ENCODE results near the gene DGKH.

DNA sequence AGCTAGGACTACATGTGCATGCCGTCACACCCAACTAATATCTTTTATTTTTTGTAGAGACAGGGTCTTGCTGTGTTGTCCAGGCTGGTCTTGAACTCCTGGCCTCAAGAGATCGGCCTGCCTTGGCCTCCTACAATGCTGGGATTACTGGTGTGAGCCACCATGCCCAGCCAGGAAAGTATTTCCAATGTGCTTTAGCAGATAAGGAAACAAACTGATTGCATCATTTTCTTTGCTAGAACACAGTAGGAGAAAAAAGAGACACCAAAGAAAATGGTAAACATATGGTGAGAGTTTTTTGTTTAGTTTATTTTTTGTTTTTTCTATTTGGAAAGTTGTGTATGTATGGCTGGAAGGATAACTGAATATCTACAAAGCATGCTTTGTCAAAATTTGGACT is 176.6 kb downstream of the DGKH start:
- TF ChIP-seq, protein P1, sequence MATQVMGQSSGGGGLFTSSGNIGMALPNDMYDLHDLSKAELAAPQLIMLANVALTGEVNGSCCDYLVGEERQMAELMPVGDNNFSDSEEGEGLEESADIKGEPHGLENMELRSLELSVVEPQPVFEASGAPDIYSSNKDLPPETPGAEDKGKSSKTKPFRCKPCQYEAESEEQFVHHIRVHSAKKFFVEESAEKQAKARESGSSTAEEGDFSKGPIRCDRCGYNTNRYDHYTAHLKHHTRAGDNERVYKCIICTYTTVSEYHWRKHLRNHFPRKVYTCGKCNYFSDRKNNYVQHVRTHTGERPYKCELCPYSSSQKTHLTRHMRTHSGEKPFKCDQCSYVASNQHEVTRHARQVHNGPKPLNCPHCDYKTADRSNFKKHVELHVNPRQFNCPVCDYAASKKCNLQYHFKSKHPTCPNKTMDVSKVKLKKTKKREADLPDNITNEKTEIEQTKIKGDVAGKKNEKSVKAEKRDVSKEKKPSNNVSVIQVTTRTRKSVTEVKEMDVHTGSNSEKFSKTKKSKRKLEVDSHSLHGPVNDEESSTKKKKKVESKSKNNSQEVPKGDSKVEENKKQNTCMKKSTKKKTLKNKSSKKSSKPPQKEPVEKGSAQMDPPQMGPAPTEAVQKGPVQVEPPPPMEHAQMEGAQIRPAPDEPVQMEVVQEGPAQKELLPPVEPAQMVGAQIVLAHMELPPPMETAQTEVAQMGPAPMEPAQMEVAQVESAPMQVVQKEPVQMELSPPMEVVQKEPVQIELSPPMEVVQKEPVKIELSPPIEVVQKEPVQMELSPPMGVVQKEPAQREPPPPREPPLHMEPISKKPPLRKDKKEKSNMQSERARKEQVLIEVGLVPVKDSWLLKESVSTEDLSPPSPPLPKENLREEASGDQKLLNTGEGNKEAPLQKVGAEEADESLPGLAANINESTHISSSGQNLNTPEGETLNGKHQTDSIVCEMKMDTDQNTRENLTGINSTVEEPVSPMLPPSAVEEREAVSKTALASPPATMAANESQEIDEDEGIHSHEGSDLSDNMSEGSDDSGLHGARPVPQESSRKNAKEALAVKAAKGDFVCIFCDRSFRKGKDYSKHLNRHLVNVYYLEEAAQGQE (IDR thresholded peaks at IDR 0.05; ENCODE audit: borderline replicate concordance), result no peak
- TF ChIP-seq, protein P1 (CRISPR knock-in tag; IDR thresholded peaks at IDR 0.05; ENCODE audit: low read depth), result no peak
- TF ChIP-seq NR2C1 (IDR thresholded peaks at IDR 0.05) (no peak), NR2C1 (tag; IDR thresholded peaks at IDR 0.05) (no peak), ZBTB7A (IDR thresholded peaks at IDR 0.05; ENCODE audit: borderline replicate concordance, control insufficient read depth, low read depth, low read length) (no peak), PML (IDR thresholded peaks at IDR 0.05; ENCODE audit: low read length) (no peak)
- TF ChIP-seq, protein P2, sequence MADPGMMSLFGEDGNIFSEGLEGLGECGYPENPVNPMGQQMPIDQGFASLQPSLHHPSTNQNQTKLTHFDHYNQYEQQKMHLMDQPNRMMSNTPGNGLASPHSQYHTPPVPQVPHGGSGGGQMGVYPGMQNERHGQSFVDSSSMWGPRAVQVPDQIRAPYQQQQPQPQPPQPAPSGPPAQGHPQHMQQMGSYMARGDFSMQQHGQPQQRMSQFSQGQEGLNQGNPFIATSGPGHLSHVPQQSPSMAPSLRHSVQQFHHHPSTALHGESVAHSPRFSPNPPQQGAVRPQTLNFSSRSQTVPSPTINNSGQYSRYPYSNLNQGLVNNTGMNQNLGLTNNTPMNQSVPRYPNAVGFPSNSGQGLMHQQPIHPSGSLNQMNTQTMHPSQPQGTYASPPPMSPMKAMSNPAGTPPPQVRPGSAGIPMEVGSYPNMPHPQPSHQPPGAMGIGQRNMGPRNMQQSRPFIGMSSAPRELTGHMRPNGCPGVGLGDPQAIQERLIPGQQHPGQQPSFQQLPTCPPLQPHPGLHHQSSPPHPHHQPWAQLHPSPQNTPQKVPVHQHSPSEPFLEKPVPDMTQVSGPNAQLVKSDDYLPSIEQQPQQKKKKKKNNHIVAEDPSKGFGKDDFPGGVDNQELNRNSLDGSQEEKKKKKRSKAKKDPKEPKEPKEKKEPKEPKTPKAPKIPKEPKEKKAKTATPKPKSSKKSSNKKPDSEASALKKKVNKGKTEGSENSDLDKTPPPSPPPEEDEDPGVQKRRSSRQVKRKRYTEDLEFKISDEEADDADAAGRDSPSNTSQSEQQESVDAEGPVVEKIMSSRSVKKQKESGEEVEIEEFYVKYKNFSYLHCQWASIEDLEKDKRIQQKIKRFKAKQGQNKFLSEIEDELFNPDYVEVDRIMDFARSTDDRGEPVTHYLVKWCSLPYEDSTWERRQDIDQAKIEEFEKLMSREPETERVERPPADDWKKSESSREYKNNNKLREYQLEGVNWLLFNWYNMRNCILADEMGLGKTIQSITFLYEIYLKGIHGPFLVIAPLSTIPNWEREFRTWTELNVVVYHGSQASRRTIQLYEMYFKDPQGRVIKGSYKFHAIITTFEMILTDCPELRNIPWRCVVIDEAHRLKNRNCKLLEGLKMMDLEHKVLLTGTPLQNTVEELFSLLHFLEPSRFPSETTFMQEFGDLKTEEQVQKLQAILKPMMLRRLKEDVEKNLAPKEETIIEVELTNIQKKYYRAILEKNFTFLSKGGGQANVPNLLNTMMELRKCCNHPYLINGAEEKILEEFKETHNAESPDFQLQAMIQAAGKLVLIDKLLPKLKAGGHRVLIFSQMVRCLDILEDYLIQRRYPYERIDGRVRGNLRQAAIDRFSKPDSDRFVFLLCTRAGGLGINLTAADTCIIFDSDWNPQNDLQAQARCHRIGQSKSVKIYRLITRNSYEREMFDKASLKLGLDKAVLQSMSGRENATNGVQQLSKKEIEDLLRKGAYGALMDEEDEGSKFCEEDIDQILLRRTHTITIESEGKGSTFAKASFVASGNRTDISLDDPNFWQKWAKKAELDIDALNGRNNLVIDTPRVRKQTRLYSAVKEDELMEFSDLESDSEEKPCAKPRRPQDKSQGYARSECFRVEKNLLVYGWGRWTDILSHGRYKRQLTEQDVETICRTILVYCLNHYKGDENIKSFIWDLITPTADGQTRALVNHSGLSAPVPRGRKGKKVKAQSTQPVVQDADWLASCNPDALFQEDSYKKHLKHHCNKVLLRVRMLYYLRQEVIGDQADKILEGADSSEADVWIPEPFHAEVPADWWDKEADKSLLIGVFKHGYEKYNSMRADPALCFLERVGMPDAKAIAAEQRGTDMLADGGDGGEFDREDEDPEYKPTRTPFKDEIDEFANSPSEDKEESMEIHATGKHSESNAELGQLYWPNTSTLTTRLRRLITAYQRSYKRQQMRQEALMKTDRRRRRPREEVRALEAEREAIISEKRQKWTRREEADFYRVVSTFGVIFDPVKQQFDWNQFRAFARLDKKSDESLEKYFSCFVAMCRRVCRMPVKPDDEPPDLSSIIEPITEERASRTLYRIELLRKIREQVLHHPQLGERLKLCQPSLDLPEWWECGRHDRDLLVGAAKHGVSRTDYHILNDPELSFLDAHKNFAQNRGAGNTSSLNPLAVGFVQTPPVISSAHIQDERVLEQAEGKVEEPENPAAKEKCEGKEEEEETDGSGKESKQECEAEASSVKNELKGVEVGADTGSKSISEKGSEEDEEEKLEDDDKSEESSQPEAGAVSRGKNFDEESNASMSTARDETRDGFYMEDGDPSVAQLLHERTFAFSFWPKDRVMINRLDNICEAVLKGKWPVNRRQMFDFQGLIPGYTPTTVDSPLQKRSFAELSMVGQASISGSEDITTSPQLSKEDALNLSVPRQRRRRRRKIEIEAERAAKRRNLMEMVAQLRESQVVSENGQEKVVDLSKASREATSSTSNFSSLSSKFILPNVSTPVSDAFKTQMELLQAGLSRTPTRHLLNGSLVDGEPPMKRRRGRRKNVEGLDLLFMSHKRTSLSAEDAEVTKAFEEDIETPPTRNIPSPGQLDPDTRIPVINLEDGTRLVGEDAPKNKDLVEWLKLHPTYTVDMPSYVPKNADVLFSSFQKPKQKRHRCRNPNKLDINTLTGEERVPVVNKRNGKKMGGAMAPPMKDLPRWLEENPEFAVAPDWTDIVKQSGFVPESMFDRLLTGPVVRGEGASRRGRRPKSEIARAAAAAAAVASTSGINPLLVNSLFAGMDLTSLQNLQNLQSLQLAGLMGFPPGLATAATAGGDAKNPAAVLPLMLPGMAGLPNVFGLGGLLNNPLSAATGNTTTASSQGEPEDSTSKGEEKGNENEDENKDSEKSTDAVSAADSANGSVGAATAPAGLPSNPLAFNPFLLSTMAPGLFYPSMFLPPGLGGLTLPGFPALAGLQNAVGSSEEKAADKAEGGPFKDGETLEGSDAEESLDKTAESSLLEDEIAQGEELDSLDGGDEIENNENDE (IDR thresholded peaks at IDR 0.05; ENCODE audit: low read depth, low read length), result no peak

All from K562 (cell line).